HG02763 (cell line): ENCODE measurements around the gene TMEM179.
"Not testable (repeated sequence)": the region's sequence is repeated elsewhere in the genome, so short reads cannot be mapped to it uniquely, and the experiment has no call there.

Experiments
- ATAC-seq: cut with Tn5 transposase; IDR thresholded peaks from one replicate; pipeline ENCODE4 v1.9.1; 2021; ENCODE audit warnings: mild to moderate bottlenecking, moderate library complexity; ENCODE audit not compliant: unreplicated experiment

The TMEM179 gene

GRCh38 chr14:104638190-104638589 is 33.6 kb upstream of the TMEM179 start:
- no peak for ATAC-seq

GRCh38 chr14:104637546-104638003 is 33.0 kb upstream of the TMEM179 start:
- ATAC-seq: no peak

GRCh38 chr14:104636846-104637545 is 32.4 kb upstream of the TMEM179 start:
- ATAC-seq: not testable (repeated sequence)

- no peak for ATAC-seq
Observed at GRCh38 chr14:104636131-104636530, 31.6 kb upstream of the TMEM179 start.

- ATAC-seq: no peak
Observed at GRCh38 chr14:104635717-104636116, 31.1 kb upstream of the TMEM179 start.

- ATAC-seq: no peak
Observed at GRCh38 chr14:104634886-104635570, 30.5 kb upstream of the TMEM179 start.

GRCh38 chr14:104634138-104634760 is 29.7 kb upstream of the TMEM179 start:
- no peak for ATAC-seq

GRCh38 chr14:104633276-104634137 is 28.9 kb upstream of the TMEM179 start:
- no peak for ATAC-seq

GRCh38 chr14:104632781-104633180 is 28.2 kb upstream of the TMEM179 start:
- ATAC-seq: no peak

GRCh38 chr14:104624939-104625338 is 20.4 kb upstream of the TMEM179 start:
- ATAC-seq: no peak

GRCh38 chr14:104614126-104614812 is 9.7 kb upstream of the TMEM179 start:
- no peak for ATAC-seq

- no peak for ATAC-seq
Observed at GRCh38 chr14:104611881-104612280, 7.3 kb upstream of the TMEM179 start.

- no peak for ATAC-seq
Observed at GRCh38 chr14:104610749-104611310, 6.3 kb upstream of the TMEM179 start.

GRCh38 chr14:104609666-104610065 is 5.1 kb upstream of the TMEM179 start:
- ATAC-seq: no peak

GRCh38 chr14:104603711-104604401 is 716 bp downstream of the TMEM179 start:
- ATAC-seq: no peak

GRCh38 chr14:104602933-104603325 is 1.6 kb downstream of the TMEM179 start:
- no peak for ATAC-seq

GRCh38 chr14:104602315-104602932 is 2.1 kb downstream of the TMEM179 start:
- no peak for ATAC-seq

GRCh38 chr14:104601786-104602185 is 2.8 kb downstream of the TMEM179 start:
- no peak for ATAC-seq

- no peak for ATAC-seq
Observed at GRCh38 chr14:104600805-104601204, 3.8 kb downstream of the TMEM179 start.
